NCI-H1930 (cell line): ENCODE data around the gene MBD2.

Source experiments
- DNase-seq, 2 experiments: peaks; one replicate each; lab custom pipeline; 2025; lab: John Stamatoyannopoulos, UW

Gene MBD2

GRCh38 chr18:54102123-54102522, 122.3 kb downstream of the MBD2 start:
- DNase-seq = no peak
